ENCODE data around the gene C20orf141.

C20orf141 gene

GRCh38 chr20:2847802-2848201 lies 33.0 kb downstream of the C20orf141 start:
- H3K4me3 Mint-ChIP-seq: no peak overlapping the region
- peak overlapping the region in 1 of 2 donors; percentile 3 for H3K27ac Mint-ChIP-seq
- H3K4me1 Mint-ChIP-seq: peaks cover 28% of the 10 kb centered on the region
- DNase-seq (no peak), ATAC-seq (no peak)
- H3K9me3 Mint-ChIP-seq: no peaks in the 10 kb centered on the region
- H3K27me3 Mint-ChIP-seq: no peaks in the 10 kb centered on the region

DNA sequence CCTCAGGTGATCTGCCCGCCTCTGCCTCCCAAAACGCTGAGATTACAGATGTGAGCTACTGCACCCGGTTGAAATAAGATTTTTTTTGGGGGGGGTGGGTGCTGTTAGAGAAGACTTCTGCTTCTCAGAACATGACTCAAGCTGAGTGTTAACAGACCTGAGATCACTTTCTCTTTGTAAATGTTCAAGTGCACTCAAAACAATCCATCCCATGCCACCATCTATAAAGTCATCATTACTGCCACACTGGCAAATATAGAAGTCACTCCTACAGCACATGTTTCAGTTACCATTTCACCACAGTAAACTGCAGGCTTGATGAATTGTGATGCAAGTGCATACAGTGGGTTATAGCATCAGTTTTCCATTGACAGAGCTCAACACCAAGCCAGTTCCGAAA lies 34.7 kb downstream of the C20orf141 start:
- no peaks in the 10 kb centered on the region for H3K9me3 Mint-ChIP-seq
- no peak overlapping the region for H3K27ac Mint-ChIP-seq
- no peaks in the 10 kb centered on the region for H3K27me3 Mint-ChIP-seq
- H3K4me1 Mint-ChIP-seq: peaks cover 24% of the 10 kb centered on the region
- ATAC-seq: peak; percentile 19
- no peak overlapping the region for H3K4me3 Mint-ChIP-seq
- no peak for DNase-seq

- H3K4me3 Mint-ChIP-seq: no peak overlapping the region
- no peak for DNase-seq
- H3K27ac Mint-ChIP-seq: no peak overlapping the region
- H3K27me3 Mint-ChIP-seq: no peaks in the 10 kb centered on the region
- H3K4me1 Mint-ChIP-seq: peaks cover 16% of the 10 kb centered on the region
- no peak for ATAC-seq
- no peaks in the 10 kb centered on the region for H3K9me3 Mint-ChIP-seq
Measured at GRCh38 chr20:2851086-2851485, 36.3 kb downstream of the C20orf141 start.

GRCh38 chr20:2858591-2858990 lies 43.8 kb downstream of the C20orf141 start:
- DNase-seq (no peak), ATAC-seq (no peak)
- Mint-ChIP-seq H3K4me1 (peaks cover 8% of the 10 kb centered on the region), H3K9me3 (no peaks in the 10 kb centered on the region), H3K27me3 (no peaks in the 10 kb centered on the region), H3K4me3 (no peak overlapping the region), H3K27ac (no peak overlapping the region)

DNA sequence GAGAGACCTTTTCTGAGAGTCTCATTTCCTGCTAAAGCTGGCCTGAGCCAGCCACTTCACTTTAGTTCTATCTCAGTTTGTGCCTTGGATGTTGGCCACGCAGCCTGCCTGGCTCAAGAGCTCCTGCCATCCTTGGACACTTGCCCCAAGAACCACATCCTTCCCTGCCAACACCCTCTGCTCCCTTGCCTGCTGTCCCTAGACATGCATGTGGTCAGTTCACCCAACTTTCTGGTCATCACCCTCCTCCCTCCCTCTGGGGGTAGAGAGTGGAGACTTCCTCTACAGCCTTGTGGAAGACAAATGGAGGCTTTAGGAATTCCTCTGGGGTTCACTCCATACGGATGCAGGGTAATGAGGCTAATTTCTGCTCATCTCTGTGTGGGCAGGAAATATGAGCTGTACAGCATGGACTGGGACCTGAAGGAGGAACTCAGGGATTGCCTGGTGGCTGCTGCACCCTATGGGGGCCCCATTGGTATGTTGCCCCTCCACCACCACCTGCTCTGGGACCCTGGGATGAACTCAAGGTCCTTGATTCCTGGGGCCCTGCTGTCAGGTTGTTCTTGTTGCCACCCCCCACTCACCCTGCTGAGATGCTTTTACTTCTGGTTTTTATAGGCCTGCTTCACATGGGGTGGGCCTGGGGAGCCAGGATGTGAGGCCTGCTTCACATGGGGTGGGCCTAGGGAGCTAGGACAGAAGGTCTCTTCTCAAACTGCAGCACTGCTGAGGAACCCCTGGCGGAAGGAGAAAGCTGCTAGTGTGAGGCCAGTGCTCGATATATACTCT lies 44.7 kb downstream of the C20orf141 start:
- no peaks in the 10 kb centered on the region for H3K27me3 Mint-ChIP-seq
- ATAC-seq (no peak), DNase-seq (no peak)
- peaks cover 17% of the 10 kb centered on the region for H3K4me1 Mint-ChIP-seq
- no peak overlapping the region for H3K4me3 Mint-ChIP-seq
- H3K9me3 Mint-ChIP-seq: no peaks in the 10 kb centered on the region
- no peak overlapping the region for H3K27ac Mint-ChIP-seq

- Mint-ChIP-seq H3K9me3 (no peaks in the 10 kb centered on the region), H3K4me1 (peaks cover 61% of the 10 kb centered on the region), H3K27ac (no peak overlapping the region), H3K27me3 (no peaks in the 10 kb centered on the region), H3K4me3 (peak overlapping the region in 1 of 2 donors; percentile 78)
- no peak for ATAC-seq
- DNase-seq: no peak
Measured at GRCh38 chr20:2864626-2865025, 49.8 kb downstream of the C20orf141 start.

DNA sequence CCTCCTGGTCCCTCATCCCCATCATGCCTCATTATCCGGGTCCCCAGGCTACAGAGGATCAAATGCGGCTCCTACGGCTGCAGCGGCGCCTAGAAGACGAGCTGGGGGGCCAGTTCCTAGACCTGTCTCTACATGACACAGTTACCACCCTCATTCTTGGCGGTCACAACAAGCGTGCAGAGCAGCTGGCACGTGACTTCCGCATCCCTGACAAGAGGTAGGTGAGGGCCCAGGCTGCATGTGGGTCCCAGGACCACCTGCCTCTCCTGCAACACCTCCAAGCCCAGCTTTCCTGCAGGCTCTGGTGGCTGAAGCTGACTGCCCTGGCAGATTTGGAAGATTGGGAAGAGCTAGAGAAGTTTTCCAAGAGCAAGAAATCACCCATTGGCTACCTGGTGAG lies 50.3 kb downstream of the C20orf141 start:
- peak overlapping the region; percentile 14 to 78 for H3K4me3 Mint-ChIP-seq
- peak overlapping the region in 1 of 2 donors; percentile 90 for H3K27ac Mint-ChIP-seq
- ATAC-seq: no peak
- H3K4me1 Mint-ChIP-seq: peaks cover 62% of the 10 kb centered on the region
- no peaks in the 10 kb centered on the region for H3K9me3 Mint-ChIP-seq
- H3K27me3 Mint-ChIP-seq: no peaks in the 10 kb centered on the region
- DNase-seq: no peak

All from stimulated activated naive CD8-positive, alpha-beta T cell treated with anti-CD3 and anti-CD28 coated beads, Interleukin-15, amount 100 ng/mL, for 72 hours (primary cell).